Measurements from ENCODE around the gene NATD1. TPM values are rescaled to one million over a fixed set of nuclear protein-coding genes. Genes with fewer than 3 reads are reported as not detected.

Gene NATD1
- total and polyA plus RNA-seq, 10 of the 15 experiments (the other 5 are each of a cell fraction or from before 2014, with no cell fraction given): 0.02 to 0.33 (median 0.15) TPM

- RAD21 ChIA-PET (ENCODE audit: unreplicated experiment): interaction anchor here (2.2 kb wide), 3 partner anchors 9 to 235 kb away, joined by 7 to 13 read pairs (median 13); no protein-coding TSS in a partner anchor
- Histone ChIP-seq H3K9ac (ENCODE audit: control insufficient read depth, insufficient read depth, low read length) (no peak overlapping the region), H3K27ac (ENCODE audit: control insufficient read depth, insufficient read depth) (no peak overlapping the region), H3K4me2 (ENCODE audit: control insufficient read depth, insufficient read depth) (no peak overlapping the region), H3K9me3 (replicated peaks; ENCODE audit: control insufficient read depth, insufficient read depth, low read length) (no peaks in the 10 kb centered on the region), H3K4me3 (no peak overlapping the region), H2AFZ (ENCODE audit: control insufficient read depth, low read depth, low read length) (no peak overlapping the region), H4K20me1 (ENCODE audit: control insufficient read depth, insufficient read depth) (no peaks in the 10 kb centered on the region), H3K27me3 (replicated peaks in 1 of 2; ENCODE audit: control insufficient read depth in 2 of 2, insufficient read depth in 2 of 2, low read length in 1 of 2) (peaks cover 0 to 8% of the 10 kb centered on the region in 2 experiments; a peak in 3 of 4 replicates), H3K36me3 (ENCODE audit: control insufficient read depth in 2 of 2, insufficient read depth in 2 of 2, low read length in 1 of 2) (no peaks in the 10 kb centered on the region), H3K79me2 (ENCODE audit: control insufficient read depth, insufficient read depth, low read length) (no peaks in the 10 kb centered on the region), H3K4me1 (ENCODE audit: control insufficient read depth, insufficient read depth, low read length) (peaks cover 11% of the 10 kb centered on the region)
- 47% methylated on average over 8 of the region's 8 CpGs for WGBS (ENCODE audit: insufficient coverage, insufficient replicate concordance, low lambda C conversion rate, missing lambda C conversion rate)
- no peak for FAIRE-seq
- intact Hi-C loops (cut with micrococcal nuclease; ENCODE audit: unreplicated experiment) (no loop called here), in situ Hi-C loops (cut with MboI) (loop anchor here (5.0 to 10.0 kb wide), 3 partner anchors 46 to 236 kb away; no protein-coding TSS in a partner anchor)
- TF ChIP-seq SUZ12 (IDR thresholded peaks at IDR 0.05; ENCODE audit: unreplicated experiment): no peak
- no peak for TF ChIP-seq CHD2 (IDR thresholded peaks at IDR 0.05; ENCODE audit: borderline replicate concordance, low read depth, low read length)
- TF ChIP-seq RB1 (IDR thresholded peaks at IDR 0.05; ENCODE audit: borderline replicate concordance): no peak
- TF ChIP-seq POLR2A (IDR thresholded peaks at IDR 0.05; ENCODE audit: low read depth, low read length): no peak
- TF ChIP-seq KLF5 (IDR thresholded peaks at IDR 0.05; ENCODE audit: partially characterized antibody): no peak
- TF ChIP-seq, protein P1, sequence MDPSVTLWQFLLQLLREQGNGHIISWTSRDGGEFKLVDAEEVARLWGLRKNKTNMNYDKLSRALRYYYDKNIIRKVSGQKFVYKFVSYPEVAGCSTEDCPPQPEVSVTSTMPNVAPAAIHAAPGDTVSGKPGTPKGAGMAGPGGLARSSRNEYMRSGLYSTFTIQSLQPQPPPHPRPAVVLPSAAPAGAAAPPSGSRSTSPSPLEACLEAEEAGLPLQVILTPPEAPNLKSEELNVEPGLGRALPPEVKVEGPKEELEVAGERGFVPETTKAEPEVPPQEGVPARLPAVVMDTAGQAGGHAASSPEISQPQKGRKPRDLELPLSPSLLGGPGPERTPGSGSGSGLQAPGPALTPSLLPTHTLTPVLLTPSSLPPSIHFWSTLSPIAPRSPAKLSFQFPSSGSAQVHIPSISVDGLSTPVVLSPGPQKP (IDR thresholded peaks at IDR 0.05; ENCODE audit: low read depth, low read length): no peak
- TF ChIP-seq KDM1A (IDR thresholded peaks at IDR 0.05; ENCODE audit: borderline replicate concordance): no peak
- no peak for TF ChIP-seq ATF7 (IDR thresholded peaks at IDR 0.05; ENCODE audit: low read depth)
- no peak for TF ChIP-seq BHLHE40 (IDR thresholded peaks at IDR 0.05; ENCODE audit: borderline replicate concordance in 1 of 2, low read depth in 2 of 2, low read length in 1 of 2)
- TF ChIP-seq, protein P2, sequence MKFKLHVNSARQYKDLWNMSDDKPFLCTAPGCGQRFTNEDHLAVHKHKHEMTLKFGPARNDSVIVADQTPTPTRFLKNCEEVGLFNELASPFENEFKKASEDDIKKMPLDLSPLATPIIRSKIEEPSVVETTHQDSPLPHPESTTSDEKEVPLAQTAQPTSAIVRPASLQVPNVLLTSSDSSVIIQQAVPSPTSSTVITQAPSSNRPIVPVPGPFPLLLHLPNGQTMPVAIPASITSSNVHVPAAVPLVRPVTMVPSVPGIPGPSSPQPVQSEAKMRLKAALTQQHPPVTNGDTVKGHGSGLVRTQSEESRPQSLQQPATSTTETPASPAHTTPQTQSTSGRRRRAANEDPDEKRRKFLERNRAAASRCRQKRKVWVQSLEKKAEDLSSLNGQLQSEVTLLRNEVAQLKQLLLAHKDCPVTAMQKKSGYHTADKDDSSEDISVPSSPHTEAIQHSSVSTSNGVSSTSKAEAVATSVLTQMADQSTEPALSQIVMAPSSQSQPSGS (IDR thresholded peaks at IDR 0.05; ENCODE audit: low read length): no peak
- TF ChIP-seq CUX1 (IDR thresholded peaks at IDR 0.05; ENCODE audit: insufficient replicate concordance, low read depth, low read length): no peak
- no peak for TF ChIP-seq RUNX3 (IDR thresholded peaks at IDR 0.05; ENCODE audit: low read length)
- no peak for TF ChIP-seq CHD1 (IDR thresholded peaks at IDR 0.05; ENCODE audit: low read depth, low read length)
- TF ChIP-seq RELB (IDR thresholded peaks at IDR 0.05; ENCODE audit: low read depth): no peak
- no peak for ATAC-seq
- POLR2A ChIA-PET: interaction anchor here (0.8 to 1.3 kb wide), 2 partner anchors 9 to 11 kb away, joined by 3 read pairs; no protein-coding TSS in a partner anchor
- SMC1A ChIA-PET (ENCODE audit: uncharacterized antibody, unreplicated experiment): interaction anchor here (0.9 to 1.9 kb wide), 5 partner anchors 10 to 172 kb away, joined by 3 to 8 read pairs (median 5); no protein-coding TSS in a partner anchor
- BruUV-seq (replicated peaks): no TSS peak
- CTCF ChIA-PET: interaction anchor here (0.6 to 3.2 kb wide), 10 partner anchors 9 to 234 kb away, joined by 3 to 37 read pairs (median 4); partner anchors contain the start of gene DHRS7B
- no peak for DNase-seq (ENCODE audit: low read depth, low spot score)
Measured at GRCh38 chr17:21278450-21279197, 25.4 kb upstream of the NATD1 start.
